Tibial nerve (tissue), 4 donors: Measurements from ENCODE around the gene HLA-F. TPM values are rescaled to one million over a fixed set of nuclear protein-coding genes. Genes with fewer than 3 reads are reported as not detected.

Source experiments
- DNase-seq, 2 donors: peaks; one replicate each; pipeline ENCODE4 v3.0.0-alpha.2; 2019; ENCODE audit warnings: low spot score in 2 of 2
- H3K27ac ChIP-seq, 4 donors: fragments of 200-600 bp; sonication (generic) in 3 of 4; one replicate each; pipeline ENCODE4 v1.5.1; 2017 to 2019; ENCODE audit warnings: mild to moderate bottlenecking in 1 of 4
- H3K27me3 ChIP-seq, 2 donors: fragments of 200-600 bp; sonication (generic) in 1 of 2; one replicate each; pipeline versions ENCODE4 v1.5.1 to v1.6.0; 2017 to 2019
- H3K36me3 ChIP-seq, 3 donors: fragments of 200-600 bp; sonication (generic); one replicate each; pipeline ENCODE4 v1.5.1; 2018 to 2019
- H3K4me1 ChIP-seq, 4 donors: fragments of 200-600 bp; sonication (generic) in 3 of 4; one replicate each; pipeline ENCODE4 v1.5.1; 2017 to 2019
- H3K4me3 ChIP-seq, 4 donors: fragments of 200-600 bp; sonication (generic) in 3 of 4; one replicate each; pipeline ENCODE4 v1.5.1; 2017 to 2019; ENCODE audit warnings: mild to moderate bottlenecking in 1 of 4, moderate library complexity in 1 of 4
- H3K9me3 ChIP-seq, 4 donors: fragments of 200-600 bp; sonication (generic) in 3 of 4; one replicate each; pipeline ENCODE4 v1.5.1; 2017 to 2019
- CTCF ChIP-seq, 5 experiments: fragments of 200-600 bp in 3 of 5; fragments of 450-650 bp in 2 of 5; sonication (generic) in 3 of 5; IDR thresholded peaks; one replicate each; pipeline ENCODE4 v1.5.1; 2016 to 2019; ENCODE audit warnings: antibody characterized with exemption in 5 of 5, mild to moderate bottlenecking in 3 of 5, moderate library complexity in 2 of 5
- EP300 ChIP-seq, 2 donors: sonication (generic); formaldehyde crosslinking; IDR thresholded peaks; one replicate each; pipeline ENCODE4 v1.6.1; 2017; ENCODE audit warnings: antibody characterized with exemption in 2 of 2, mild to moderate bottlenecking in 1 of 2
- POLR2A ChIP-seq, 2 donors: fragments of 450-650 bp; IDR thresholded peaks; one replicate each; pipeline ENCODE4 v1.6.1; 2017; ENCODE audit warnings: antibody characterized with exemption in 2 of 2, mild to moderate bottlenecking in 2 of 2, moderate library complexity in 2 of 2
- WGBS, 2 donors: methylation state at CpG; one replicate each; pipeline ENCODE4 v1.1.5; 2018; 5-methylcytosine and 5-hydroxymethylcytosine counted together
- total RNA-seq, 4 donors: library from RNA; depleted of rRNA; stranded (reverse); fragments of >200 nt; gene quantifications; one replicate each; pipeline ENCODE4 v1.1.0, GENCODE V29; 2016

The HLA-F gene
- total RNA-seq, 4 donors from 2014 or later: 63.0 to 117 (median 101) TPM

DNA sequence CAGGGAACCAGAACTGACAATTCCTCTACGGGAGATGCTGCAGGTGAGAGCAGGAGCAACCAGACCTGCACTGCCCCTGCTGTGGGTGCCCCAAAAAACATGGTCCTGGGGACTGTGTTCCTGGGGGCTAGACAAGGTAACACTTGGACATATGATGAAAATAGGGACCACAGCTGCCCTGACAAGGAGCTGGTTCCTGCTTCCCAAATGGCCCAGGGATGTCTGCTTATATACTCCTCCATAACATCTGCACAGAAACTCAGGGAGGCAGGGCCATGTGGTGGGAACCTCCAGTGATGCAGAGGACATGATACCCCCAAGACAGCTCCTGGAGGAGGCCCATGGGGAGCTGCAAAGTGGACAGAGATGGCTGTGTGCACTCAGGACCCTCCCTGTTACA is 19.8 kb downstream of the HLA-F start:
- H3K9me3 ChIP-seq: no peaks in the 10 kb centered on the region
- peaks cover 0 to 7% (median 3%) of the 10 kb centered on the region in 4 donors for H3K4me1 ChIP-seq
- no peak overlapping the region for H3K27ac ChIP-seq
- WGBS, 2 donors: 33 to 89% methylated on average over 1 of the region's 1 CpG
- TF ChIP-seq EP300 (IDR thresholded peaks at IDR 0.05) (no peak), CTCF (IDR thresholded peaks at IDR 0.05) (no peak), POLR2A (IDR thresholded peaks at IDR 0.05) (no peak)
- H3K36me3 ChIP-seq: peaks cover 0 to 24% (median 0%) of the 10 kb centered on the region in 3 donors
- H3K27me3 ChIP-seq: no peaks in the 10 kb centered on the region
- no peak overlapping the region for H3K4me3 ChIP-seq
- no peak for DNase-seq

DNA sequence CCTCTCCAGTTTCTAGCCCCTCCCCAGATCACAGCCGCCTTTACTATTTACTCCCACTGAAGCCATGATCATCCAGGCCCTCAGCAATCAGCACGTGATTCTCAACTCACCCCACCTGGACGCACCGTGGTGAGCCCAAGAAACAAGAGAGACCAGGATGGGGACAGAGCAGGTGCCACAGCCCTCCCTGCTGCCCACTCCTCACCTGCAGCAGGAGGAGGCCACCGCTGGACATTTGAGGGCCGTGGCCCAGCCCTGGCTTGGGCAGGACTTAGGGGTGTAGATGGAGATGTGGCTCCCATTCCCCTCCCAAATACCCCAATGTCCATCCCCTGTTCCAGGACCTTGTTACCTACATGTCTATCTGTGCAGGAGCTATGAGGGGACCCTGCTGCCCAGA is 20.3 kb downstream of the HLA-F start:
- no peak overlapping the region for H3K27ac ChIP-seq
- DNase-seq: no peak
- TF ChIP-seq EP300 (IDR thresholded peaks at IDR 0.05) (no peak), POLR2A (IDR thresholded peaks at IDR 0.05) (no peak), CTCF (IDR thresholded peaks at IDR 0.05) (no peak)
- no peak overlapping the region for H3K4me3 ChIP-seq
- no peaks in the 10 kb centered on the region for H3K9me3 ChIP-seq
- H3K4me1 ChIP-seq: peaks cover 0 to 10% (median 6%) of the 10 kb centered on the region in 4 donors
- H3K36me3 ChIP-seq: peaks cover 0 to 24% (median 0%) of the 10 kb centered on the region in 3 donors
- 79 to 92% methylated on average over 6 of the region's 6 CpGs for WGBS, 2 donors
- H3K27me3 ChIP-seq: no peaks in the 10 kb centered on the region

DNA sequence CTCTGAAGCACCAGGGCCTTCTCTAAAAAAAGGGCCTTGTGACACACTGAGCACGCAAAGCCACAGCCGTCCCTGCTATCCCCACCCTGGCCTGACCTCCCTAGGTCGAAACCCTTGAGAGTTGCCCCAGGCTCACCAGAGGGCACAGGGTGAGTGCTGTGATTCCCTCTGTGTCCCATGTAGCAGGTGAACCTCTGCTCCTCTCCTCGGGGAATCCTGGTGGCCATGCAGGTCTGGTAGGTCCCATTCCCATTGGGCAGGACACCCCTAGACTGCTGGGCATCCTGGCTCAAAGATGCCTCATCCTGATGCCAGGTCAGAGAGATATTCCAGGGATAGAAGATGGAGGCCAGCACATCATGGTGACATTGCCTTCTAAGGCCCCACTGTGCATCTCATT is 20.9 kb downstream of the HLA-F start:
- TF ChIP-seq CTCF (IDR thresholded peaks at IDR 0.05) (no peak), EP300 (IDR thresholded peaks at IDR 0.05) (no peak), POLR2A (IDR thresholded peaks at IDR 0.05) (no peak)
- 77 to 91% methylated on average over 3 to 4 of the region's 4 CpGs for WGBS, 2 donors

GRCh38 chr6:29744621-29745020 is 21.4 kb downstream of the HLA-F start:
- WGBS, 2 donors: 81 to 91% methylated on average over 3 to 4 of the region's 4 CpGs
- Histone ChIP-seq H3K4me1 (peaks cover 0 to 15% (median 10%) of the 10 kb centered on the region in 4 donors), H3K36me3 (peaks cover 0 to 24% (median 0%) of the 10 kb centered on the region in 3 donors), H3K9me3 (no peaks in the 10 kb centered on the region), H3K4me3 (no peak overlapping the region), H3K27me3 (no peaks in the 10 kb centered on the region), H3K27ac (no peak overlapping the region)
- TF ChIP-seq EP300 (IDR thresholded peaks at IDR 0.05) (no peak), CTCF (IDR thresholded peaks at IDR 0.05) (no peak), POLR2A (IDR thresholded peaks at IDR 0.05) (no peak)
- no peak for DNase-seq

More for the DNA sequence above, 20.9 kb downstream of the HLA-F start:
- Histone ChIP-seq H3K27me3 (no peaks in the 10 kb centered on the region), H3K9me3 (no peaks in the 10 kb centered on the region), H3K4me3 (no peak overlapping the region), H3K36me3 (peaks cover 0 to 24% (median 0%) of the 10 kb centered on the region in 3 donors), H3K27ac (no peak overlapping the region), H3K4me1 (peaks cover 0 to 10% (median 6%) of the 10 kb centered on the region in 4 donors)
- no peak for DNase-seq

DNA sequence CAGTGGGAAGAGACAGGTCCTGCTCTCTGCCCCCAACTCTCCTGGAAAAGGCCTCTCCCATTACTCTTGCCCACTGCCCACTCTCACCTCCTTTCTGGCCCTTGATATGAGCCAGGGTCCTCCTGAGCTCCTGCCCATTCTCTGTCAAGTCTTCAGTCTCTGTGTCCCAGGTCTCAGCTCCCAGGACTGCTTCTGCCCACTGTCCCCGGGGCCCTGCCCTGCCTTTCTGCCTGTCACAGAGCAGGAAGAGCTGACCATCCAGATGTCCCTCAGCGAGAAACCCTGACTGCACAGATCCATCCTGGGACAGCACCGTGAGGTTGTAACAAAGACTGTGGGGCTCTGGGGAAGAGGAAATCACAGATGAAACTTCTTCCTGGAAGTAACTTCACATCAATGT is 22.2 kb downstream of the HLA-F start:
- H3K36me3 ChIP-seq: peaks cover 0 to 24% (median 0%) of the 10 kb centered on the region in 3 donors
- no peak overlapping the region for H3K27ac ChIP-seq
- H3K4me1 ChIP-seq: peaks cover 0 to 21% (median 11%) of the 10 kb centered on the region in 4 donors
- no peak overlapping the region for H3K4me3 ChIP-seq
- no peak for DNase-seq
- 68 to 79% methylated on average over 3 of the region's 3 CpGs for WGBS, 2 donors
- no peak for TF ChIP-seq CTCF (IDR thresholded peaks at IDR 0.05)
- no peak for TF ChIP-seq EP300 (IDR thresholded peaks at IDR 0.05)
- no peak for TF ChIP-seq POLR2A (IDR thresholded peaks at IDR 0.05)
- H3K9me3 ChIP-seq: no peaks in the 10 kb centered on the region
- no peaks in the 10 kb centered on the region for H3K27me3 ChIP-seq
